Suprapubic skin (tissue), 4 donors: ENCODE measurements around the gene PRX.

ENCODE experiments used
- EP300 ChIP-seq: sonication (generic); formaldehyde crosslinking; IDR thresholded peaks from one replicate; pipeline ENCODE4 v1.6.1; 2017; ENCODE audit warnings: antibody characterized with exemption
- POLR2A ChIP-seq, 2 donors: fragments of 450-650 bp; IDR thresholded peaks; one replicate each; pipeline ENCODE4 v1.6.1; 2017; ENCODE audit warnings: antibody characterized with exemption in 2 of 2, mild to moderate bottlenecking in 2 of 2, moderate library complexity in 2 of 2
- POLR2AphosphoS5 ChIP-seq, 3 donors: sonication (generic); formaldehyde crosslinking; IDR thresholded peaks; one replicate each; pipeline ENCODE4 v1.6.1; 2017; ENCODE audit warnings: antibody characterized with exemption in 3 of 3
- TF ChIP-seq, protein P1 (sequence below), 2 donors: fragments of 200-600 bp in 1 of 2; fragments of 450-650 bp in 1 of 2; sonication (generic) in 1 of 2; IDR thresholded peaks; one replicate each; pipeline ENCODE4 v1.5.1; 2016 to 2019; ENCODE audit warnings: antibody characterized with exemption in 2 of 2, mild to moderate bottlenecking in 1 of 2, moderate library complexity in 1 of 2

DNA sequence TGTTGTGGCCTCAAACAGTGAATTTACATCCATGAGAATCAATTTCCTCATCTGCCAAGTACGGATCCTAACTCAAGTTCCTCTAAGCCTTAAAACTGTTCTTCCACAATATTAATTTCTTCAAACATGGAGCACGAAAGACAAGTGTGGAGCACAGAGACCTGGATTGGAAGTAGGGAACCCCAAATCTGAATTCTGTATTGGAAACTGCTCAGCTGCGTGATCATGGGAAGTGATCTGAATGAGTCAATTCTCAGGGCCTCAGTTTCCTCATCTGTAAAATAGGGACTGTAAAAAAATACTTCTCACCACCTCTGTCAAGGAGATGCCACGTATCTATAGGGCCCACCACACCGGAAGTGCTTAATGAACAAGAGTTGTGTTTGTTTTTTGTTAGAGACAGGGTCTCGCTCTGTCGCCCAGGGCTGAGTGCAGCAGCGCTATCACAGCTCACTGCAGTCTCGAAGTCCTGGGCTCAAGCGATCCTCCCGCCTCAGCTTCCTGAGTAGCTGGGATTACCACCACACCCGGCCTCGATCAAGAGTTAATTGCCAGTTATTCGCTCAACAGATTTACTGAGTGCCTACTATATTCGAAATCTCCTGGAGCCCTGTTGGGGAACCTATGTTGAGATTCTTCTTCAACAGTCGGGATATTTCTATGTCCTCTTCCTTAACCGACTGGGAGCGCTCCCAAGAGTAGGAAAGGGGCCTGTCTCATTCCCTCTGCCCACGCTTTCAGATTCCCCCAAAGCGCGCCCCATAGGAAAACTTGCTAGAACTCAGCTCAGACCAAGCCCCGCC lies 29.4 kb upstream of the PRX start:
- TF ChIP-seq, protein P1, sequence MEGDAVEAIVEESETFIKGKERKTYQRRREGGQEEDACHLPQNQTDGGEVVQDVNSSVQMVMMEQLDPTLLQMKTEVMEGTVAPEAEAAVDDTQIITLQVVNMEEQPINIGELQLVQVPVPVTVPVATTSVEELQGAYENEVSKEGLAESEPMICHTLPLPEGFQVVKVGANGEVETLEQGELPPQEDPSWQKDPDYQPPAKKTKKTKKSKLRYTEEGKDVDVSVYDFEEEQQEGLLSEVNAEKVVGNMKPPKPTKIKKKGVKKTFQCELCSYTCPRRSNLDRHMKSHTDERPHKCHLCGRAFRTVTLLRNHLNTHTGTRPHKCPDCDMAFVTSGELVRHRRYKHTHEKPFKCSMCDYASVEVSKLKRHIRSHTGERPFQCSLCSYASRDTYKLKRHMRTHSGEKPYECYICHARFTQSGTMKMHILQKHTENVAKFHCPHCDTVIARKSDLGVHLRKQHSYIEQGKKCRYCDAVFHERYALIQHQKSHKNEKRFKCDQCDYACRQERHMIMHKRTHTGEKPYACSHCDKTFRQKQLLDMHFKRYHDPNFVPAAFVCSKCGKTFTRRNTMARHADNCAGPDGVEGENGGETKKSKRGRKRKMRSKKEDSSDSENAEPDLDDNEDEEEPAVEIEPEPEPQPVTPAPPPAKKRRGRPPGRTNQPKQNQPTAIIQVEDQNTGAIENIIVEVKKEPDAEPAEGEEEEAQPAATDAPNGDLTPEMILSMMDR (IDR thresholded peaks at IDR 0.05), result no peak
- TF ChIP-seq POLR2AphosphoS5 (IDR thresholded peaks at IDR 0.05) (no peak), POLR2A (IDR thresholded peaks at IDR 0.05) (no peak), EP300 (no peak)
